WI38 (cell line): ENCODE measurements around the gene MEF2C.

Experiments used
- H3K4me3 ChIP-seq: 2 replicates; pipeline ENCODE4 v1.5.1; 2011; ENCODE audit warnings: low read depth, mild to moderate bottlenecking, control low read depth, low read length
- TF ChIP-seq, protein P1 (sequence below): IDR thresholded peaks from 2 replicates; pipeline ENCODE4 v1.5.1; 2012; ENCODE audit warnings: low read depth, mild to moderate bottlenecking, control low read depth, low read length

The MEF2C gene

GRCh38 chr5:88886252-88886651 is 3.3 kb upstream of the MEF2C start:
- no peak overlapping the region for H3K4me3 ChIP-seq
- TF ChIP-seq, protein P1, sequence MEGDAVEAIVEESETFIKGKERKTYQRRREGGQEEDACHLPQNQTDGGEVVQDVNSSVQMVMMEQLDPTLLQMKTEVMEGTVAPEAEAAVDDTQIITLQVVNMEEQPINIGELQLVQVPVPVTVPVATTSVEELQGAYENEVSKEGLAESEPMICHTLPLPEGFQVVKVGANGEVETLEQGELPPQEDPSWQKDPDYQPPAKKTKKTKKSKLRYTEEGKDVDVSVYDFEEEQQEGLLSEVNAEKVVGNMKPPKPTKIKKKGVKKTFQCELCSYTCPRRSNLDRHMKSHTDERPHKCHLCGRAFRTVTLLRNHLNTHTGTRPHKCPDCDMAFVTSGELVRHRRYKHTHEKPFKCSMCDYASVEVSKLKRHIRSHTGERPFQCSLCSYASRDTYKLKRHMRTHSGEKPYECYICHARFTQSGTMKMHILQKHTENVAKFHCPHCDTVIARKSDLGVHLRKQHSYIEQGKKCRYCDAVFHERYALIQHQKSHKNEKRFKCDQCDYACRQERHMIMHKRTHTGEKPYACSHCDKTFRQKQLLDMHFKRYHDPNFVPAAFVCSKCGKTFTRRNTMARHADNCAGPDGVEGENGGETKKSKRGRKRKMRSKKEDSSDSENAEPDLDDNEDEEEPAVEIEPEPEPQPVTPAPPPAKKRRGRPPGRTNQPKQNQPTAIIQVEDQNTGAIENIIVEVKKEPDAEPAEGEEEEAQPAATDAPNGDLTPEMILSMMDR = no peak

DNA sequence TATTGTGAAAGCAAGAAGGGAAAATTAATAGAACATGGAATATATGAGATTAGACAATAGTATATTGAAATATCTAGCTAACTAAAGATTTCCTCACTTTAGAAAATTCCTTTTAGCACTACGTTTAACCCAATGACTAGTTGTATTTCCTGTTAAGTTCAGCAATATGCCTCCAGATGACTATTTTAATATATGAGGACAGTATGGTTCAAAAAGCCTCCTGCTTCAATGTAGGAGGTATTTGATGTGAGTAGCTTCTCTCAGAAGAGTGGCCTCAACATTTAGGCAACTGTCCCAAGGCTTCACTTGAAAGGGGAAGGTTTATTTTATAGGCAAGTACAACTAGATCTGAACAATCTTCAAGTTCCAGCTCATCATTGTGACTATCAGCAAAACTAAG is 2.0 kb upstream of the MEF2C start:
- H3K4me3 ChIP-seq = no peak overlapping the region

GRCh38 chr5:88884608-88884877 is 1.6 kb upstream of the MEF2C start:
- TF ChIP-seq, protein P1 = no peak
- peak overlapping the region; percentile 77 for H3K4me3 ChIP-seq

More for the DNA sequence above, 2.0 kb upstream of the MEF2C start:
- TF ChIP-seq, protein P1 = no peak

GRCh38 chr5:88883836-88884607 is 1.0 kb upstream of the MEF2C start:
- TF ChIP-seq, protein P1 = 0 out of 2 replicates have a peak, but pooled peaks have one; percentile 3
- peak overlapping the region; percentile 77 for H3K4me3 ChIP-seq

- H3K4me3 ChIP-seq = peak overlapping the region; percentile 77
- TF ChIP-seq, protein P1 = no peak
Observed at GRCh38 chr5:88882276-88883038, 527 bp downstream of the MEF2C start.

DNA sequence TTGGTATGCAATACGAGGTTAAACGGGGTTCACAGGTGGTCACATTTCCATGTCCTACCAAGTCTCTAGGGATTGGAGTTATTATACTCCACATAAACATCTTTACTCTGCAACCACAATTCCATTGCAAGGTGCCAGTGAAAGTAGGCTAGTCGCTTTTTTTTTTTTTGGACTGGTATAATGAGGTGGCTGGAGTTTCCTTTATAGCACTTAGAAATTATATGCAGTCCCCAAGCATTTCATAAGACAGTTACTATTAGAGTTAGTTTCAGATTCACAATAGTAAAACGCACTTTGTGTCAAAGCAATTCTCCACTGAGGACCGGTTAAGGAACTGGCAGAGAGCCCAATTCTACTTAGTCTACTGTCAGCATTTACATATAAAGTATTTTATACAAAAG is 1.4 kb downstream of the MEF2C start:
- H3K4me3 ChIP-seq = peak overlapping the region; percentile 77

More for the DNA sequence above, 1.4 kb downstream of the MEF2C start:
- TF ChIP-seq, protein P1 = no peak
